Muscle of arm (tissue), 12 donors: Measurements from ENCODE around the gene MIPEP. TPM values are rescaled to one million over a fixed set of nuclear protein-coding genes. Genes with fewer than 3 reads are reported as not detected.

Experiments
- DNase-seq: peaks from one replicate; pipeline ENCODE4 v3.0.0-alpha.2; 2013
- polyA plus RNA-seq, 12 donors: library from polyadenylated mRNA; unstranded; fragments of 120-200 nt; gene quantifications; one replicate each; pipeline ENCODE4 v1.2.1, GENCODE V29; 2013; ENCODE audit not compliant: insufficient read length in 12 of 12

Gene MIPEP
- polyA plus RNA-seq, 12 donors = 6.6 to 15.1 (median 8.8) TPM; not detected in 1

- DNase-seq = no peak
Measured at GRCh38 chr13:23813635-23814034, 75.6 kb downstream of the MIPEP start.

- DNase-seq = no peak
Measured at GRCh38 chr13:23811366-23812062, 77.7 kb downstream of the MIPEP start.

- no peak for DNase-seq
Measured at GRCh38 chr13:23810685-23811240, 78.4 kb downstream of the MIPEP start.

- no peak for DNase-seq
Measured at GRCh38 chr13:23808803-23809202, 80.4 kb downstream of the MIPEP start.

- no peak for DNase-seq
Measured at GRCh38 chr13:23806874-23807526, 82.2 kb downstream of the MIPEP start.

- DNase-seq = no peak
Measured at GRCh38 chr13:23805821-23806220, 83.4 kb downstream of the MIPEP start.

GRCh38 chr13:23805122-23805521, 84.1 kb downstream of the MIPEP start:
- no peak for DNase-seq

- no peak for DNase-seq
Measured at GRCh38 chr13:23804166-23804565, 85.0 kb downstream of the MIPEP start.

- DNase-seq = no peak
Measured at GRCh38 chr13:23801141-23801540, 88.1 kb downstream of the MIPEP start.

GRCh38 chr13:23799945-23800344, 89.3 kb downstream of the MIPEP start:
- DNase-seq = no peak

- DNase-seq = no peak
Measured at GRCh38 chr13:23797276-23797903, 91.8 kb downstream of the MIPEP start.

- DNase-seq = no peak
Measured at GRCh38 chr13:23796551-23796950, 92.6 kb downstream of the MIPEP start.

GRCh38 chr13:23794267-23795161, 94.7 kb downstream of the MIPEP start:
- DNase-seq = no peak

GRCh38 chr13:23793711-23794110, 95.5 kb downstream of the MIPEP start:
- no peak for DNase-seq

- DNase-seq = no peak
Measured at GRCh38 chr13:23792680-23793079, 96.5 kb downstream of the MIPEP start.

GRCh38 chr13:23790577-23791170, 98.5 kb downstream of the MIPEP start:
- no peak for DNase-seq

GRCh38 chr13:23789576-23790346, 99.4 kb downstream of the MIPEP start:
- DNase-seq = no peak

- no peak for DNase-seq
Measured at GRCh38 chr13:23788459-23788858, 100.7 kb downstream of the MIPEP start.

- DNase-seq = no peak
Measured at GRCh38 chr13:23787464-23787863, 101.7 kb downstream of the MIPEP start.

GRCh38 chr13:23786607-23787006, 102.6 kb downstream of the MIPEP start:
- DNase-seq = no peak

- no peak for DNase-seq
Measured at GRCh38 chr13:23778879-23779278, 110.3 kb downstream of the MIPEP start.
